DOHH2 (cell line): ENCODE measurements around the gene RIC8A.

Experiments
- H3F3A ChIP-seq: fragments of 200-600 bp; sonication (generic), shearing (Covaris generic); 2 replicates; pipeline ENCODE4 v1.6.0; 2016; ENCODE audit warnings: antibody characterized with exemption, mild to moderate bottlenecking; ENCODE audit not compliant: control insufficient read depth, insufficient read depth
- H3K27ac ChIP-seq: fragments of 200-600 bp; sonication (generic); 2 replicates; pipeline ENCODE4 v1.5.1; 2014; ENCODE audit warnings: low read depth, mild to moderate bottlenecking, low read length, moderate library complexity
- H3K27me3 ChIP-seq: fragments of 200-600 bp; sonication (generic); 2 replicates; pipeline ENCODE4 v1.6.1; 2014; ENCODE audit warnings: mild to moderate bottlenecking, low read length, mixed read lengths; ENCODE audit not compliant: control insufficient read depth
- H3K36me3 ChIP-seq: fragments of 200-600 bp; sonication (generic); 2 replicates; pipeline ENCODE4 v1.6.1; 2014; ENCODE audit warnings: mild to moderate bottlenecking, low read length, moderate library complexity, mixed read lengths; ENCODE audit not compliant: control insufficient read depth
- H3K4me1 ChIP-seq: fragments of 200-600 bp; sonication (generic); 2 replicates; pipeline ENCODE4 v1.6.1; 2014; ENCODE audit warnings: mild to moderate bottlenecking, low read length, mixed read lengths; ENCODE audit not compliant: control insufficient read depth
- H3K4me2 ChIP-seq: fragments of 200-600 bp; sonication (generic); 2 replicates; pipeline ENCODE4 v1.6.0; 2014; ENCODE audit warnings: mild to moderate bottlenecking, low read length, moderate library complexity
- H3K4me3 ChIP-seq: fragments of 200-600 bp; sonication (generic); 2 replicates; pipeline ENCODE4 v1.5.1; 2014; ENCODE audit warnings: mild to moderate bottlenecking, low read length, mixed read lengths
- H3K79me2 ChIP-seq: fragments of 200-600 bp; sonication (generic); 2 replicates; pipeline ENCODE4 v1.6.1; 2014; ENCODE audit warnings: mild to moderate bottlenecking, low read length, mixed read lengths; ENCODE audit not compliant: control insufficient read depth
- H3K9me2 ChIP-seq: fragments of 200-600 bp; sonication (generic); replicated peaks from 2 replicates; pipeline ENCODE4 v1.6.1; 2014; ENCODE audit warnings: mild to moderate bottlenecking, low read length, mixed read lengths; ENCODE audit not compliant: control insufficient read depth
- H3K9me3 ChIP-seq: fragments of 200-600 bp; sonication (generic); 2 replicates; pipeline ENCODE4 v1.6.1; 2014; ENCODE audit warnings: antibody characterized with exemption, low read length, mixed read lengths; ENCODE audit not compliant: control insufficient read depth, insufficient read depth
- H4K20me1 ChIP-seq: fragments of 200-600 bp; sonication (generic); 2 replicates; pipeline ENCODE4 v1.6.0; 2014; ENCODE audit warnings: low read depth, mild to moderate bottlenecking, antibody characterized with exemption, low read length, moderate library complexity; ENCODE audit not compliant: control insufficient read depth, insufficient read depth
- EZH2phosphoT487 ChIP-seq: fragments of 200-600 bp; sonication (generic); IDR thresholded peaks from 2 replicates; pipeline ENCODE4 v1.6.1; 2017; ENCODE audit warnings: borderline replicate concordance, mild to moderate bottlenecking, antibody characterized with exemption, low read length, moderate library complexity, mixed read lengths
- TF ChIP-seq, protein P1 (sequence below): fragments of 200-600 bp; sonication (generic); IDR thresholded peaks from one replicate; pipeline ENCODE4 v1.5.1; 2014; ENCODE audit warnings: antibody characterized with exemption, mild to moderate bottlenecking, low read depth, low read length; ENCODE audit not compliant: poor library complexity, severe bottlenecking

The RIC8A gene

GRCh38 chr11:201966-202365 is 5.5 kb upstream of the RIC8A start:
- H3K27ac ChIP-seq, result no peak overlapping the region
- peaks cover 37% of the 10 kb centered on the region for H3K36me3 ChIP-seq
- H3K79me2 ChIP-seq, result peaks cover 27% of the 10 kb centered on the region
- no peak overlapping the region for H3K4me3 ChIP-seq
- H3K9me2 ChIP-seq, result no peaks in the 10 kb centered on the region
- no peaks in the 10 kb centered on the region for H3K27me3 ChIP-seq
- no peak overlapping the region for H3K4me2 ChIP-seq
- H4K20me1 ChIP-seq, result peaks cover 9% of the 10 kb centered on the region; the same call in 1 of the 2 replicates
- no peak for TF ChIP-seq EZH2phosphoT487
- TF ChIP-seq, protein P1, sequence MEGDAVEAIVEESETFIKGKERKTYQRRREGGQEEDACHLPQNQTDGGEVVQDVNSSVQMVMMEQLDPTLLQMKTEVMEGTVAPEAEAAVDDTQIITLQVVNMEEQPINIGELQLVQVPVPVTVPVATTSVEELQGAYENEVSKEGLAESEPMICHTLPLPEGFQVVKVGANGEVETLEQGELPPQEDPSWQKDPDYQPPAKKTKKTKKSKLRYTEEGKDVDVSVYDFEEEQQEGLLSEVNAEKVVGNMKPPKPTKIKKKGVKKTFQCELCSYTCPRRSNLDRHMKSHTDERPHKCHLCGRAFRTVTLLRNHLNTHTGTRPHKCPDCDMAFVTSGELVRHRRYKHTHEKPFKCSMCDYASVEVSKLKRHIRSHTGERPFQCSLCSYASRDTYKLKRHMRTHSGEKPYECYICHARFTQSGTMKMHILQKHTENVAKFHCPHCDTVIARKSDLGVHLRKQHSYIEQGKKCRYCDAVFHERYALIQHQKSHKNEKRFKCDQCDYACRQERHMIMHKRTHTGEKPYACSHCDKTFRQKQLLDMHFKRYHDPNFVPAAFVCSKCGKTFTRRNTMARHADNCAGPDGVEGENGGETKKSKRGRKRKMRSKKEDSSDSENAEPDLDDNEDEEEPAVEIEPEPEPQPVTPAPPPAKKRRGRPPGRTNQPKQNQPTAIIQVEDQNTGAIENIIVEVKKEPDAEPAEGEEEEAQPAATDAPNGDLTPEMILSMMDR, result no peak
- H3F3A ChIP-seq, result no peaks in the 10 kb centered on the region
- no peaks in the 10 kb centered on the region for H3K9me3 ChIP-seq
- H3K4me1 ChIP-seq, result peaks cover 12% of the 10 kb centered on the region

DNA sequence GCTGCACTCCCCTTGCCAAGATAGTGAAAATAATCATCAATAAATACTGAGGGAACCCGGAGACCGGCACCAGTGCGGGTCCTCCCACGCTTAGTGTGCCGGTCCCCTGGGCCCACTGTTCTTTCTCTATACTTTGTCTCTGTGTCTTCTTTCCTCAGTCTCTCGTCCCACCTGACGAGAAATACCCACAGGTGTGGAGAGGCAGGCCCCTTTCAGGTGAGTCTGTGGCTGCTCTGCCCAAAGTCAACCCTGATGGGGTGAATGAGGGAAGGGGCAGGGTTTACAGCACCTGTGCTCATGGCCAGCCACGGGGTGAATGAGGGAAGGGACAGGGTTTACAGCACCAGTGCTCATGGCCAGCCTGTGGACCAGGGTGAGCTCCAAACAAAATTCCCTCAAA is 5.0 kb upstream of the RIC8A start:
- no peak overlapping the region for H3K4me3 ChIP-seq
- peaks cover 12% of the 10 kb centered on the region for H3K4me1 ChIP-seq
- peaks cover 29% of the 10 kb centered on the region for H3K79me2 ChIP-seq
- H3K9me2 ChIP-seq, result no peaks in the 10 kb centered on the region
- H3K36me3 ChIP-seq, result peaks cover 38% of the 10 kb centered on the region
- H3F3A ChIP-seq, result no peaks in the 10 kb centered on the region; the same call in 1 of the 2 replicates
- no peak overlapping the region for H3K27ac ChIP-seq
- H3K9me3 ChIP-seq, result no peaks in the 10 kb centered on the region
- H3K4me2 ChIP-seq, result no peak overlapping the region
- H3K27me3 ChIP-seq, result no peaks in the 10 kb centered on the region
- TF ChIP-seq EZH2phosphoT487, result no peak
- TF ChIP-seq, protein P1, result no peak
- H4K20me1 ChIP-seq, result peaks cover 9% of the 10 kb centered on the region; the same call in 1 of the 2 replicates

DNA sequence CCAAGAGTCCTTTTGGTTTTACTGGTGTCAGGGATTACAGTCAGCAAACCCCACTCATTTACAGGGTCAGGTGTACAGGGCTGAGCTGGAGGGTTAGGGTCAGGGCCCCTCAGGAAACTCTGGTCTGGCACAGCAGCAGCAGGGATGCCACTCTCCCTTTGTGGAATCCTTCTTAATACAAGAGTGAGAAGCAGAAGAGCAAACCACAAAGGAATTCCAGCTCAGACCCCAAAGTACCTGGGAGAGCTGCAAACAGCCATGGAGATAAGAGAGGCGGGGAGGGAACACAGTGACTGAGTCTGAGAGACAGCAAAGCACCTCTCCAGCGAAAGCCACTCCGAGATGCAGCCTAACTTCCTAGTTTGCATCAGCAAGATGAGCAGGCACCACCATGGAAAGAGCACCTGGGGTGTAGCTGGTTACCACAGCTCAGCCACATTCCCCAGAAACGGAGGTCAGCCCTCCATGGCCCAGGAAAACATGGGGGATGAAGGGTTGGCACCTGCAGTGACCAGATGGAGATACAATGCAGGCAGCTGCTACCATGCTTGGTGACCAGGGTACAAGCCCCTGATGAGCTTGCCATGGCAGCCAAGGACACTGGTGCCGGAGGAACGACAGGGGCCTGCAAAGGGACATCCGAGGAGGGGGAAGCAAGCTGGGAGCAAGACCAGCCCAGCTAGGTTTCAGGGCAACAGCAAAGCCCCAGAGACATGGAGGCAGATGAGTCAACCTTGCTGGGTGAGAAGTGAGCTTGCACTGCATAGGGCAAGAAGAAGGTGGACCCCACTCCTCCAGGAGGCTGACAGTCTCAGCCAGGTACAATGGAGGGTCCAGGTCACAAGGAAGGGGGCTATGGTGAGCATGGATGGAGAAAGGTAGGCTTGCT is 4.2 kb upstream of the RIC8A start:
- no peak for TF ChIP-seq EZH2phosphoT487
- TF ChIP-seq, protein P1, result no peak

More for the DNA sequence above, 4.2 kb upstream of the RIC8A start:
- Histone ChIP-seq H3K9me2 (no peaks in the 10 kb centered on the region), H3K9me3 (no peaks in the 10 kb centered on the region), H3K27ac (no peak overlapping the region), H3K79me2 (peaks cover 33% of the 10 kb centered on the region), H3K36me3 (peaks cover 45% of the 10 kb centered on the region), H3K4me2 (no peak overlapping the region), H3F3A (peaks cover 7% of the 10 kb centered on the region), H3K4me3 (no peak overlapping the region), H4K20me1 (peaks cover 9% of the 10 kb centered on the region; the same call in 1 of the 2 replicates), H3K27me3 (no peaks in the 10 kb centered on the region), H3K4me1 (peaks cover 12% of the 10 kb centered on the region)
